Suppressor macrophage (primary cell): ENCODE data around the gene STUB1.
"Not testable (repeated sequence)": the region's sequence is repeated elsewhere in the genome, so short reads cannot be mapped to it uniquely, and the experiment has no call there.

ENCODE experiments used
- DNase-seq, 4 experiments: peaks; one replicate each; pipeline ENCODE4 v3.0.0-alpha.2; 2020 to 2022

STUB1 gene

DNA sequence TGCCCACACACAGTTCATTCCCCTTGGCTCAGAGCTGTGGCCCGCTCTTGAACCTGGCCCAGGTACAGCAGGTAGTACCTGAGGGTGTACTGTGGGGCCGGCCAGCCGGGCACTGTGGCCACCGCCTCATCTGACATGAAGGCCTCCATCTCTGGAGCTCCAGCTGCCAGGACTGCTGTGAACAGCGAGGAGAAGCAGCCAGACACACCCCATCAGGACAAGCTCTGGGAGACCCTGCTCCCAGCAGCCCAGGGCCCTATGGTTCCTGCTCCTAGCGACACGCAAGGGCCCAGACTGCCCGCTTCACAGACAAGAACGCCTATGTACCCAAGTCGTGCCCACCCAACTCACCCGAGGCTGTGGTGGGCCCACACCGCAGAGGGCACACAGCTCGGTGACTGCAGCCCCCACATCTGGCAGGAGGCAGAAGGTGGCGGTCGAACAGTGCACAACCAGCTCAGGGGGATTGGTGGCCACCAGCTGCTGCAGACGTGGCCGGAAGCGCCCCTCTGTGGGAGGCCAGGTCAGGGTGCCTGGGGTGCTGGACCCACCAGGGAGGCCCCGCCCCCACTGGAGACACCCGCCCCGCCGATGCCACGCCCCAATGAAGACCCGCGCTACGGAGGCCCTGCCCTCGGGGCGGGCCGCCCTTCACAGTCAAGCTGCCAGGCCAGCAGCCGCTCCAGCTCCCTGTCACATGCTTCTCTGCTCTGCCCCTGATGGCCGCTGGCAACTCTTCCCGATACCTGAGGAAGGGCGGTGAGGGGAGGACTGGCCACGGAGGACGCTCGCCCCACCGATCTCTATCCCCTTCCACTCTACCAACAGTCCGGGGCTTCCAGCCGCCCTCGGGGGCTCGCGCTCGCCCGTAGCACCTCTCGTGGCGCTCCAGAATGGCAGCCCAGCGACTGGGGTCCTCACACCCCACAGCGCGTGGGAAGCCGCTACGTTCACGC, 1.1 kb upstream of the STUB1 start:
- DNase-seq: peak; percentile 52 to 80 (median 70)

DNA sequence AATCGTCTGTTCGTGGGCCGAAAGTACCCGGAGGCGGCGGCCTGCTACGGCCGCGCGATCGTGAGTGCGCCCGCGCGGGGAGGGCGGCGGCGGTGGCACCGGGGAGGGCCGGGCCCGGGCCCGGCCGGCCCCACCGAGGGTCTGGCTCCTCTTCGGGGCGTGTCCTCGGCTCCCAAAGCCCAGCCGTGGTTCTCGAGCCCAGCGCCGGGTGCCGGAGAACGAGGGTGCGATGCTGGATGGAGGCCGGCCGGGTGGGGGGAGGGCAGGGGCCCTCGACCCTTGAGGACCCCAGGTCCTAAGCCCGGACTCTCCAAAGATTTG, 375 bp downstream of the STUB1 start:
- no peak for DNase-seq

DNA sequence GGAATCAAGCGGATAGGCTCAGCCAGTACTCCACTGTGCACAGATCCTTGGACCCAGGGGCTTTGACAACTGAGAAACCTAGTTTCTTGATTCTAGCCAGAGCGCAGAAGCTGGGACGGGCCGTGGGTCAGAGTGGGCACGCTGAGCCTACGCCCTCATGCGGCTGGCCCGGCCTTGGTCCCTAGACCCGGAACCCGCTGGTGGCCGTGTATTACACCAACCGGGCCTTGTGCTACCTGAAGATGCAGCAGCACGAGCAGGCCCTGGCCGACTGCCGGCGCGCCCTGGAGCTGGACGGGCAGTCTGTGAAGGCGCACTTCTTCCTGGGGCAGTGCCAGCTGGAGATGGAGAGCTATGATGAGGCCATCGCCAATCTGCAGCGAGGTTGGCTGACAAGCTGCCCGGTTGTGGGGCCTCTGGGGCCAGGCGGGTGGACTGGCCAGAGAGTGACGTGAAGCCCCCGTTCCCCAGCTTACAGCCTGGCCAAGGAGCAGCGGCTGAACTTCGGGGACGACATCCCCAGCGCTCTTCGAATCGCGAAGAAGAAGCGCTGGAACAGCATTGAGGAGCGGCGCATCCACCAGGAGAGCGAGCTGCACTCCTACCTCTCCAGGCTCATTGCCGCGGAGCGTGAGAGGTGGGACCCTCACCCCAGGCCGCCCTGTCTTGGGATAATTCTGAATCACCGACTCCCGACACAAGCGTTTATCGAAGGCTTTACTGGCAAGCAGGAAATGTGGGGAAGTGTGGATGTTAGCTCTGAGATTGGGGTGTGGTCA, 946 bp downstream of the STUB1 start:
- DNase-seq: peak; percentile 40 to 74 (median 60)

DNA sequence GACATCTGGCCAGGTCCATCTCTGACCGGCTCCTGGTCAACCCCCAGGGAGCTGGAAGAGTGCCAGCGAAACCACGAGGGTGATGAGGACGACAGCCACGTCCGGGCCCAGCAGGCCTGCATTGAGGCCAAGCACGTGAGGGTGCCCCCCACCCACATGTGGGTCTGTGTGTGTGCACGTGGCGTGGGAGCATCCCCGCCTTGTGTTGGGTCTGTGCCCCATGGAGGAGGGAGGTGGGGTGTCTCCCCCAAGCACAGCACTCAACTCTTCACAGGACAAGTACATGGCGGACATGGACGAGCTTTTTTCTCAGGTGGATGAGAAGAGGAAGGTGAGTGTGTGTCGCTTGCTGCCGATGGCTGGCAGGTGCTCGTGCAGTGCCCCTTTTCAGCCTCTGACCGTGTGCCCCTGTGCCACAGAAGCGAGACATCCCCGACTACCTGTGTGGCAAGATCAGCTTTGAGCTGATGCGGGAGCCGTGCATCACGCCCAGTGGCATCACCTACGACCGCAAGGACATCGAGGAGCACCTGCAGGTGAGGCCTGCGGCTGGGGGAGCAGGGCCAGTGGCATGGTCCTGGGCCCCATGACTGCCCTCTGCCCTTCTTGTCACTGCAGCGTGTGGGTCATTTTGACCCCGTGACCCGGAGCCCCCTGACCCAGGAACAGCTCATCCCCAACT, 1.7 kb downstream of the STUB1 start:
- DNase-seq: no peak

DNA sequence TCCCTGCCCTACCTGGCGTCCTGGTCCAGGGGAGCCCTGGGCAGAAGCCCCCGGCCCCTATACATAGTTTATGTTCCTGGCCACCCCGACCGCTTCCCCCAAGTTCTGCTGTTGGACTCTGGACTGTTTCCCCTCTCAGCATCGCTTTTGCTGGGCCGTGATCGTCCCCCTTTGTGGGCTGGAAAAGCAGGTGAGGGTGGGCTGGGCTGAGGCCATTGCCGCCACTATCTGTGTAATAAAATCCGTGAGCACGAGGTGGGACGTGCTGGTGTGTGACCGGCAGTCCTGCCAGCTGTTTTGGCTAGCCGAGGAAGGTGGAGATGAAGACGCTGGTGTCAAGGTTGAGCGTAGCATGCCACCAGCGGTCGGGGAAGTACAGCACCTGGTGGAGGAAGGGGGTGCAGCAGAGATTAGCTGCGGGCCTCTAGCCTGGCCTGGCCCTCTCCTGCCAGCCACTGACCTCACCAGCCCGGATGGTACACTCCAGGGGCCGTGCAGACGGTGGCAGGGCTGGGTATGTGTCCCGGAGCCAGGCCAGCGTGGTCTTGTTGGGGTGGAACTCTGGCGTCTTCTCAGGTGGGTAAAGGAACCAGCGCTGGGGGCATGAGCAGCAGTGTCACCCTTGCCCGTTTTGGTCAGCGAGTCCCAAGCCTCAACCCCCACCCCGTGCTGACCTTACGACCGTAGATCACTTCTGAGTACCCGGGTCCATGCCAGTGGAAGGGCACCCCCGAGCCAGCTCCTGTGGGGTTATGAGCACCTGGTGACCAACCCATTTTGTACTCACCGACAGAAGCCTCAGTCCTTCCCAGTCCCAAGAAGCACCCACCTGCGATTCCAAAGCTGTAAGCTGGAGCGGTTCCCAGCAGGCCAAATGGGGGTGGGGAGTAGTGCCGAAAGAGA, 2.5 kb downstream of the STUB1 start:
- DNase-seq: no peak

DNA sequence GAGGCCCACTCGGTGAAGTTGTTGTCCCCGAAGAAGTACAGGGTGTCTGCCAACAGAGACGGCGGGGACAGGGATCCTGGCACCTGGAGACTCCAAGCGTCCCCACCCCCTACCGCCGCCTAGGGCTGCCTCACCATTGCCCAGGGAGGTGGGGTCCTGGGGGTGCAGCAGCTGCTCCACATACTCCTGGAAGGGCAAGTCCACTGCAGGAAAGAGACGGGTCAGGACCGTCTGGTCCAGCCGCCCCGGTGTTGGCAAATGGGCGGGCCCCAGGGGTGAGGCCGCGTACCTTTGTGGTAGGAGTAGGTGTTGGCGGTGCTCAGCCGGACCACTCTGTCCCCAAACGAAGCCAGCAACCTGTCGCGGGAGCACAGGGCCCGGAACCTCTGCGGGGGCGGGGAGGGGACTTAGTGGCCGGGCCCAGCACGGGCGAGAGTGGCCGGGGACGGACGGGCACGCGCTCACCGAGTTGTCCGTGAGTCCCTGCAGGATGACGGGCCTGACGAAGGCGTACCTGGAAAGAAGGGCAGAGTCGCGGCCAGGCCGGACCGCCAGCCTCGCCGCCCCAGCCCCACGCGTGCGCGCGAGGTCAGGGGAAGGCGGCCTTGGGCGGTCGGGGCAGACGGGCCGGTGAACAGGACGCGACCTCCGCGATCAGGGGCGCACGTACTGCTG, 3.3 kb downstream of the STUB1 start:
- peak in 1 of 4 experiments; percentile 24 for DNase-seq

DNA sequence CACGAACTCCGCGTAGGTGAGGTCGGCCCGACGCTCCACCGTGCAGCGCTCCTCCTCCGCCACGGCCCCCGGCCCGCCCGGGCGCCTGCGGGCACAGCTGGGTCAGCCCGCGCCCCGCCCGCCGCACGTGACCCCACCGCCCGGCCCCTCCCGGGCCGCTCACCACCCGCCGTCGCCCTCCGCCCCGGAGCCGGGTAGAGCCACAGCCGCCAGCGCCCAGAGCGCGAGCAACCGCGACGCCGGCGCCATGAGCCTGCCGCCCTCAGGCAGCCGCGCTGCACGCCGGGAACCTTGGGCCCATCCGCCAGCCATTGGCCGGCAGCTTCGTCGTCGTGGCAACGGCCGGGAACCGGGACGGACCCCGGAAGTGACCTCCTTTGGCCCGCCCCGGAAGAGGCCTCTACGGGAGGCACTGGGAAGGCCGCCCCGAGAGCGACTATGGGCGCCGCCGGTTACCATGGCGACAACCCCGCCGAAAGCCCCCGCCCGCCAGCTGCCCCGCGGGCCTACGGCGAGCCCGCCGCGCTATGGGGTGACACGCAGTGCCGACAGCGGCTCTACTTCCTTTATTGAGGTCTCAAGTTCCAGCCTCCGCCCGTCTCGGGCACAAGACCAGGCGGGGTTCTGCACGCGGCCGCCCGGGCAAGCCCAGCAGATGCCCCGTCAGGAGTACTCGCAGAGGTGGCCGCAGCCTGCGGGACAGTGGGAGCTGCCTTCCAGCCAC, 4.0 kb downstream of the STUB1 start, which contains the start of gene JMJD8:
JMJD8 (minus strand) TSS at position 264 of the 724 bp plus-strand sequence; CDS start at position 249, 15 bp downstream.
- DNase-seq: peak; percentile 97 to 99 (median 98)

DNA sequence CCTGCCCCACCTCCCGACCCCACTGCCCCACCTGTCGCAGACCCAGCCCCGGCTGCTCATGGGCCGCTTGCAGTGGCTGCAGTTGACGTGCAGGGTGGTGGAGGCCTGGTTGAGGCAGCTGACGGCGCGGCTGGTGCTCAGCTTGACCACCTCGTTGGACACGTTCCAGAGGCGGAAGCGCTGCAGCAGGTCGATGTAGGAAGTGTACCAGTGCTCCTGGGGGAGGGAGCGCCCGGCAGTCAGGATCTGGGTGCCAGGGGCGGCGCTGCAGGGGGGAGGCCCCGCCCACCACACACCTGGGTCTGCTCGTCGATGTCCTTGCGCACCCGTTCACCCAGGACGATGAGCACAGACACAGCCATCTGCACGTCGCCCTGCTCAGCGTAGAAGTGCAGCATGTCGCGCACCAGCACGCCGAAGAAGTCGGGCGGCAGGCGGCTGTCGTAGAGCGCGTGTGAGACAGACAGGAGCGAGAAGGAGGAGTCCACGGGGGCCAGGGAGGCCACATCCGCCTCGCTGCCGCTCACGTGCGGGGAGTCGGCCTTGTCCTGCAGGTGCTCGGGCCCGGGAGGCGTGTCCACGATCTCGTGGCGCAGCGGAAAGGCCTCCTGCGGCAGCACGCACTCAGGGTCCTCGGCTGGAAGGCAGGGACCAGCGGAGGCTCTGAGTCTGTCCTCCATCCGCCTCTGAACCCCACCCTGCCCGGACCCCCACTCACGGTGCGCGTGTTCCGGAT, 4.9 kb downstream of the STUB1 start:
- DNase-seq: no peak

DNA sequence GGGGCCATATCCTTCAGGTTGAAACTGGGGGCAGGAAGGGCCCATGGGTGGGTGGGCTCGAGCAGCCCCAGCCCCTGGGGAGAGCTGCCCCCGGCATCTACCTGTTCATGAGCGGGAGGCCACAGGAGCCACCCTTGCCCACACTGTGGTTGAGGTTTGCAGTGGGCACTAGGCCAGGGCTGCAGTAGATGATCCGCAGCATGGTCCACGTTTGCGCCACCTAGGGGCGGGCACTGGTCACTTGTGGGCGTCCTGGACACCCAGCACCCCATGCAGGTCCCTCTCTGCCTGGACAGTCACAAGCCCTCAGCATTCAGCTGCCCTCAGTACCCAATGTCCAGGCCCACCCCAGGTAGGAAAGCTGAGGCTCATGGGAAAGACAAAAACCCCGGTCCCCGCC, 5.8 kb downstream of the STUB1 start:
- peak; percentile 42 to 76 (median 56) for DNase-seq

DNA sequence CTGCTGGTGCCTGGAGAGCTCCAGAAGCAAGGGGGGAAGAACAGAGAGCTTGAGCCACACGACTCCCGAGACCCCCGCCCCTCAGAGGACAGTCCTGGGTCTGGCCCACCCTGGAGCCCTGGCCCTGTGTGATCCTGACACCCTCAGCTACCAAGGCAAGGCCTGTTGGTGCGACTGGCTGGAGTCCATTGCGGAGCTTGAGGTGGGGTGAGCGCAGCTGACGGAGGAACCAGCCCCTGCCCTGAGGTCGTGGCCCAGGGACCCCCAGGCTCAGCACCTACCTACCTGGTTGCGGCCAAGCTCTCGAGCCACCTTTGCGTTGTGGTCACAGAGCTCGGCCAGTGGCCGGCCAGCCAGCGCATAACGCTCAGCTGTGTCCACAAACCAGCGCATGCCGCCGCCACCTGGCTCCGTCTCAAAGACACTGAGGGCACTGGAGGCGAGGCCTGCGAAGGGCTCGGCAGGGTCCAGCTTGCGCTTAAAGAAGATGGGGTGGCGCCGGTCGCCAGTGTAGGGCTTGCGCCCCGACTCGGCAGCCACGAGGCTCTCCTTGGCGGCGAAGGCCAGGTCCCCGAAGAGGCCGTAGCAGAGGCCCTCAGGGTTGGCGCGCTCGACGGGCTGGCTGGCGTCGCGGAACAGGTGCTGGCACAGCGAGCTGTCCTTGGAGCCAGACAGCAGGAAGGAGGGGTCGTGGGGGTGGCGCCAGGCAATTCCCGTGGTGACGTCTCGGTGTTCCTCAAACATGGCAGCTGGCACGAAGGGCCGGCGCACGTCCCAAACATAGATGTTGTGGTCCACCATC, 6.5 kb downstream of the STUB1 start:
- no peak for DNase-seq

DNA sequence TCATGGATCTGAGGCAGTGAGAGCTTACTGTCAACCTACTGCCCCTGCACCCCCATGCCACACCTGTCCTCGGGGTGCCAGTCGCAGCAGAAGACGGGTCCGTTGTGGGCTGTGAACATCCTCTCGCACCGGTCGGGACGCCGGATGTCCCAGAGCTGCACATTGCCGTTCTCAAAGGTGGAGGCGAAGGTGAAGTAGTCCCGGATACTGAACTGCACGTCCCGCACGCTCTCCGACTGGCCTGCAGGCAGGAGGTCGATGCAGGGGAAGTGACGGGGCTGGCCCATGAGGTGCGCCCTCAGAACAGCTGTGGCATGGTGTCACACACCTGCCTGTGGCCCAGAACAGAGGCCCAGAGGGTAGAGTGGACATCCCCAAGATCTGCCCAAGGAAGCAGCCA, 7.3 kb downstream of the STUB1 start:
- DNase-seq: no peak

DNA sequence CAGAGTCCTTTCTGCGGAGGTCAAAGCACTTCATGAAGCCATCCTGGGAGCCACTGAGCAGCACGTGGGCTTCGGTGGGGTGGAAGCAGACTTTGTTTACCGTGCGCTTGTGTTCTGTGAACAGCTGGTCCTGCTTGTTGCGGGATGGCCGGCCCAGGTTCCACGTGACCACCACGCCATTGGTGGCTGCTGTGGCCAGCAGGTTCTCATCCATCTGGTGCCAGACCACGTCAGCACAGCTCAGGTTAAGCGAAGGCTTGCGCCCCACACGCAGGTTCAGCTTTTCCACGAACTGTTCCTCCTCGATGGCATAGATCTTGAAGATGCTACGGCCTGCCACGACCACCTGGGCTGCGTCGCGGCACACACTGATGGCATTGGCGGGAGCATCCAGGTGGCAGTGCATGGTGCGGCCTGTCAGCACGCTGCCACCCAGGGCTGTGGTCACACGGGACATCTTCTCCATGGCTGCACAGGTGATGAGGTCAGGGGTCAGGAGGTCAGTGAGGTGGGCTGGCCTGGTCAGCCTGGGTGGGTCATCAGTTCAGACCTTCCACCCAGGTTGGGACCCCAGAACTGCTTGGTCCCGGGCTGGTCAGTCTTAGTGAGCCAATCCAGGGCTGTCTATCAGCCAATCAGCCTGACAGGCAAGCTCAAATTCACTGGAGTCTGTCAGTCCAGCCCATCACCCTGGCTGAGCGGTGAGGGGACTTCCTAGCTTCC, 9.1 kb downstream of the STUB1 start:
- DNase-seq: no peak

DNA sequence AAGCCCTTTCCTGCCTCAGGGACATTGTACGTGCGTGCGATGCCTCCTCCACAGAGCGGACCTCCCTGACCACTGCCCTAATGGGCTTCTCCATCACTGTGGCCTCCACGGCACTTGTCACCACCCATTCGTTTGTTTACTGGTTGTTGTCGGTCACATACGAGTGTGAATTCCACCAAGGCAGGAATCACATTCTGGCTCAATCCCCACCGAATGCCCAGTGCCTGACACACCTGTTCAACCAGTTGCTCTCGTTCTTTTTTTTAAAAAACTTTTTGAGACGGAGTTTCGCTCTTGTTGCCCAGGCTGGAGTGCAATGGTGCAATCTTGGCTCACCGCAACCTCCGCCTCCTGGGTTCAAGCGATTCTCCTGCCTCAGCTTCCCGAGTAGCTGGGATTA, 11.0 kb downstream of the STUB1 start:
- DNase-seq: not testable (repeated sequence)

DNA sequence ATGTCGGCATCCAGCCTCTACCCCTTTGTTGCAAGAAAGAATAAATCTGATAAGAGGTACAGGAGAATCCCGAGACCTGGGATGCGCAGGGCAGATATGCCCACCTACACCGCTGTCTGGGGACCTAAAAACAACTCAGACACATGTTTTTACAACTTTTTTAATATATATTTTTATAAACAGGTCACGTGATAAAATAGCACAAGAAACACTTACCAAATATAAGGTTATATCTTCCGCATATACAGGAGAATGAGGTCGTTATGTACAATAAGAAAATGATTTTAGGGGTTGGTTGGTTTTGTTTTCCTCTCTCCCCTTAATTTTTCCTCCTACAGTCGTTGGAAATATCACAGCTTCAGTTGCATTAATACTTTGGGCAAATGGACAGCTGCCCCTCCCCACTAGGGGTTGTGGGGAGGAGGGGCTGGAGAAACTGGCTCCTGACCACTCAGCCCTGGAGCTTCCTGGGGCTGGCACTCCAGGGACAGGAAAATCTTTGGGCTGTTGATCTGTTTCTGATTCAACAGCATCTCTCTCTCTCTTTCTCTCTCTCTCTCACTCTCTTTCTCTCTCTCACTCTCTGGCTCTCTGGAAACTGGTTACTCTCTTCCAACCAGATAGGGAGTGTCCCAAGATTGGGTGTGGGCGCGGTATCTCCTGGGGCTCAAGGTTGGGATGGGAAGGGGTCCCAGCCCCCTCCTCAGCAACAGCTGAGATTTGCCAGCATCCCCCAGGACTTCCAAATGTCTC, 12.3 kb downstream of the STUB1 start:
- DNase-seq: no peak

DNA sequence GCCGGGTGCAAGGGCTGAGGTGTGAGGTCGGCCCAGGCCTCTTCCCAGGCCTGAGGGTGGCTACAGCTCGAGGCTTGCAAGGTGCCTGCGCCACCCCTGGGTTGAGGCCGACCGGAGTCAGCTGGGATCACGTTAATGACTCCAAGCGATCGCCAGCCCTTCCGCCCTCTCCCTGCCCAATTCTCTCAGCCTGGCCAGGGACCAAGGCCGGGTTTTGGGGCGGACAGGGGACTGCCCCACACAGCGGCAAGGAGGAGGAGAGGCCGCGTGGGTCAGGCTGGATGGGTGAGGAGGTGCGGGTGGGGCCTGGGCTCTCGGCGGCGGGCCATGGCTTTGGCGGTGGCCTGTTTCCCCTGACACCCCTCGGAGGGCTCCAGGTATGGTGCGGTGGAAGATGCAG, 13.2 kb downstream of the STUB1 start:
- DNase-seq: no peak

DNA sequence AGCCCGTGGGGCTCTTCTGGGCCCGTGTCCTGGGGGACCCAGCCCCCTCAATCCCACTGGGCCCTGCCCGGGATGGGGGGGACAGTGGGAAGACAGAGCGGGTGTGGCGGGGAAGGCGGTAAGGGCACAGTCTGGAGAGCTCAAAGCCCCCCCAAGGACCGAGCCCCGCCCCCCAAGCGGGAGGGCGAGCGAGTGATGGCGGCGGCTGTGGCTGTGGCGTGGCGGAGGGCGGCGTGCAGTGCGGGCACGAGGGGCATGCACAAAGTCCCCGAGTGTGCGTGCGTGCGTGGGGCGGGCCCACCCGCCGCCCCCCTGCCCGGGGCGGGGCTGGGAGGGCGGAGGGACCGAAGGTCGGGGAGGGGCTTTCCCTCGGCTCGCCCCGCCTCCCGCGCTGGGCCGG, 13.6 kb downstream of the STUB1 start:
- DNase-seq: no peak

DNA sequence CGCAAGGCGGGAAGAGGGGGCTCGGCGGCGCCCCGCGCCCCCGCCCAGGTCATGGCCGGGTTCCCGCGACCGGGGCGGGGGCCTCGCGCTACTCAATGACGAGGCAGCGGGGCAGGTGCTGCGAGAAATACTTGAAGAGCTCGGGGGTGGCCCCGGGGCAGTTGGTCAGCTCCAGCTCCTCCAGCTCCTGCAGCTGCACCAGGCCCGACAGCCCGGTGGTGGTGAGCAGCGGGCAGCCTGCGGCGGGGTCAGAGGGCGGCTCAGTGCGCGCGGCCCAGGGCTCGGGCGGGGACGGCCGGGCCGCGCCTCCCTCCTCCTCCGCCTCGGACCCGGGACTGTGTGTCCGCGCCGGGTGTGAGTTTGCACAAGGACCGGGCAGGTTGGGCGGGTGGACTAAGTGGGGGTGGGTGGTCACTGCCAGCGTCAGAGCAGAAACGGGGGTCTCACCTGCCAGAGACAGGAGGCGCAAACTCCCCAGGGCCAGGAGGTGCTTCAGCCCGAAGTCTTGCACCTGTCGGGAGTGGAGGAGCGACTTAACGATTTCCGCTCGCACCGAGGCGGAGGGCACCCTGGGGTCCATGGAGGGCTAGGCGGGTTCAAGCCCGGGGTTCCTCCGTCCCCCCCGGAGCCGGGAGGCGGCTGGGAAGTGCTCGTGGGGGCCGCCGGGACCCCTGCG, 14.1 kb downstream of the STUB1 start:
- peak in 1 of 4 experiments; percentile 26 for DNase-seq
